Testis (tissue), 3 donors: ENCODE data around the gene GPR137. TPM values are rescaled to one million over a fixed set of nuclear protein-coding genes. Genes with fewer than 3 reads are reported as not detected.

ENCODE experiments used
- DNase-seq: peaks from one replicate; pipeline ENCODE4 v3.0.0-alpha.2; 2019
- H3K27ac ChIP-seq, 2 donors: fragments of 200-600 bp; sonication (generic); one replicate each; pipeline ENCODE4 v1.5.1; 2019
- H3K27me3 ChIP-seq: fragments of 200-600 bp; sonication (generic); one replicate; pipeline ENCODE4 v1.5.1; 2019
- H3K36me3 ChIP-seq: fragments of 200-600 bp; sonication (generic); one replicate; pipeline ENCODE4 v1.5.1; 2017; ENCODE audit warnings: low read depth; ENCODE audit errors: missing control alignments
- H3K4me1 ChIP-seq: fragments of 200-600 bp; sonication (generic); one replicate; pipeline ENCODE4 v1.5.1; 2019
- H3K4me3 ChIP-seq, 2 donors: fragments of 200-600 bp; sonication (generic); one replicate each; pipeline ENCODE4 v1.5.1; 2017 to 2019
- H3K9me3 ChIP-seq: fragments of 200-600 bp; sonication (generic); one replicate; pipeline ENCODE4 v1.5.1; 2017
- CTCF ChIP-seq, 3 experiments: fragments of 450-650 bp in 2 of 3; fragments of 200-600 bp in 1 of 3; sonication (generic) in 1 of 3; IDR thresholded peaks; one replicate each; pipeline ENCODE4 v1.5.1; 2016 to 2019; ENCODE audit warnings: antibody characterized with exemption in 3 of 3, mild to moderate bottlenecking in 2 of 3, moderate library complexity in 1 of 3
- POLR2A ChIP-seq: fragments of 450-650 bp; IDR thresholded peaks from one replicate; pipeline ENCODE4 v1.6.1; 2017; ENCODE audit warnings: antibody characterized with exemption, mild to moderate bottlenecking, moderate library complexity
- WGBS, 2 donors: methylation state at CpG; one replicate each; pipeline ENCODE4 v1.1.5; 2018; 5-methylcytosine and 5-hydroxymethylcytosine counted together
- intact Hi-C: fragments of 100-400 bp; cut with DNase I; formaldehyde crosslinking; loops from one replicate; pipeline ENCODE4 v1.15.1; 2023; ENCODE audit warnings: low total_unique reads
- polyA plus RNA-seq: library from polyadenylated mRNA; stranded (reverse); fragments of 350-450 nt; fragmentation: Illumina TruSeq; extraction: RNeasy Lipid Tissue Mini Kit (QIAGEN cat#74804); gene quantifications from one replicate; pipeline ENCODE4 v1.2.3, GENCODE V29; 2014; ENCODE audit warnings: low read depth, low replicate concordance; ENCODE audit not compliant: insufficient read depth
- total RNA-seq, 2 donors: library from RNA; depleted of rRNA; stranded (reverse); fragments of >200 nt; gene quantifications; one replicate each; pipeline ENCODE4 v1.2.3, GENCODE V29; 2016

GPR137 gene
- total and polyA plus RNA-seq, 3 donors from 2014 or later, result 204 to 390 (median 230) TPM

- H3K27ac ChIP-seq, result no peak overlapping the region
- intact Hi-C loops, result no loop called here
- DNase-seq, result no peak
- H3K9me3 ChIP-seq, result no peaks in the 10 kb centered on the region
- WGBS, 2 donors, result 94 to 95% methylated on average over 15 to 33 of the region's 33 CpGs
- no peaks in the 10 kb centered on the region for H3K36me3 ChIP-seq
- peaks cover 31% of the 10 kb centered on the region for H3K4me1 ChIP-seq
- no peaks in the 10 kb centered on the region for H3K27me3 ChIP-seq
- no peak overlapping the region for H3K4me3 ChIP-seq
- no peak for TF ChIP-seq POLR2A
These were observed 2.2 kb downstream of the GPR137 start for GRCh38 chr11:64287676-64288352.

- Histone ChIP-seq H3K4me3 (no peak overlapping the region), H3K9me3 (no peaks in the 10 kb centered on the region), H3K36me3 (no peaks in the 10 kb centered on the region), H3K27ac (no peak overlapping the region), H3K4me1 (peaks cover 28% of the 10 kb centered on the region), H3K27me3 (no peaks in the 10 kb centered on the region)
- TF ChIP-seq POLR2A (no peak), CTCF (IDR thresholded peaks at IDR 0.05) (no peak)
- intact Hi-C loops, result no loop called here
- WGBS, 2 donors, result 83 to 89% methylated on average over 4 to 9 of the region's 9 CpGs
- no peak for DNase-seq
These were observed 2.7 kb downstream of the GPR137 start for GRCh38 chr11:64288353-64288750.

- no peaks in the 10 kb centered on the region for H3K36me3 ChIP-seq
- TF ChIP-seq CTCF (IDR thresholded peaks at IDR 0.05) (no peak), POLR2A (no peak)
- DNase-seq, result no peak
- H3K9me3 ChIP-seq, result no peaks in the 10 kb centered on the region
- no peak overlapping the region for H3K4me3 ChIP-seq
- H3K4me1 ChIP-seq, result peaks cover 21% of the 10 kb centered on the region
- WGBS, 2 donors, result 94 to 95% methylated on average over 13 of the region's 13 CpGs
- no peaks in the 10 kb centered on the region for H3K27me3 ChIP-seq
- H3K27ac ChIP-seq, result no peak overlapping the region
- intact Hi-C loops, result no loop called here
These were observed 3.4 kb downstream of the GPR137 start for GRCh38 chr11:64289002-64289564.

GRCh38 chr11:64290352-64291261 lies 5.0 kb downstream of the GPR137 start:
- intact Hi-C loops, result loop anchor here (10.0 kb wide), 1 partner anchor 86 kb away; the partner anchor contains the start of gene FERMT3
- Histone ChIP-seq H3K9me3 (no peaks in the 10 kb centered on the region), H3K4me3 (peak overlapping the region in 1 of 2 donors; percentile 38), H3K27me3 (no peaks in the 10 kb centered on the region), H3K27ac (no peak overlapping the region), H3K4me1 (peaks cover 28% of the 10 kb centered on the region), H3K36me3 (no peaks in the 10 kb centered on the region)
- no peak for DNase-seq
- 34 to 52% methylated on average over 7 to 10 of the region's 10 CpGs for WGBS, 2 donors
- TF ChIP-seq CTCF (IDR thresholded peaks at IDR 0.05) (no peak), POLR2A (no peak)

- DNase-seq, result no peak
- H3K4me3 ChIP-seq, result peak within 1 kb of the TSS; percentile 34 to 38
- peaks cover 23% of the 10 kb centered on the region for H3K4me1 ChIP-seq
- WGBS, 2 donors, result 3 to 10% methylated on average over 2 to 34 of the region's 45 CpGs
- TF ChIP-seq POLR2A (no peak), CTCF (IDR thresholded peaks at IDR 0.05) (no peak)
- intact Hi-C loops, result loop anchor here (10.0 kb wide), 1 partner anchor 87 kb away; the partner anchor contains the start of gene FERMT3
- H3K36me3 ChIP-seq, result no peaks in the 10 kb centered on the region
- no peaks in the 10 kb centered on the region for H3K9me3 ChIP-seq
- H3K27ac ChIP-seq, result no peak within 1 kb of the TSS
- H3K27me3 ChIP-seq, result no peaks in the 10 kb centered on the region
These were observed 5.7 kb downstream of the GPR137 start, which contains the start of gene KCNK4 for GRCh38 chr11:64291262-64291751. Gene KCNK4 (plus strand): TSS chr11:64291302. CDS start chr11:64293019, 1,717 bp downstream.
